Gastrocnemius medialis (tissue), 4 donors: ENCODE results near the gene HIVEP3.

Source experiments
- POLR2A ChIP-seq, 2 donors: fragments of 450-650 bp; IDR thresholded peaks; one replicate each; pipeline ENCODE4 v1.6.1; 2017; ENCODE audit warnings: antibody characterized with exemption in 2 of 2, mild to moderate bottlenecking in 2 of 2, moderate library complexity in 2 of 2
- TF ChIP-seq, protein P1 (sequence below), 5 experiments: fragments of 450-650 bp in 3 of 5; fragments of 200-600 bp in 2 of 5; sonication (generic) in 2 of 5; IDR thresholded peaks in 4 of 5; conservative IDR thresholded peaks in 1 of 5; 1 replicate in 4 of 5; 2 replicates in 1 of 5; pipeline ENCODE4 v1.5.1; 2016 to 2019; ENCODE audit warnings: antibody characterized with exemption in 5 of 5, mild to moderate bottlenecking in 3 of 5, moderate library complexity in 3 of 5

GRCh38 chr1:41483960-41484401 lies 434.7 kb downstream of the HIVEP3 start:
- TF ChIP-seq, protein P1, sequence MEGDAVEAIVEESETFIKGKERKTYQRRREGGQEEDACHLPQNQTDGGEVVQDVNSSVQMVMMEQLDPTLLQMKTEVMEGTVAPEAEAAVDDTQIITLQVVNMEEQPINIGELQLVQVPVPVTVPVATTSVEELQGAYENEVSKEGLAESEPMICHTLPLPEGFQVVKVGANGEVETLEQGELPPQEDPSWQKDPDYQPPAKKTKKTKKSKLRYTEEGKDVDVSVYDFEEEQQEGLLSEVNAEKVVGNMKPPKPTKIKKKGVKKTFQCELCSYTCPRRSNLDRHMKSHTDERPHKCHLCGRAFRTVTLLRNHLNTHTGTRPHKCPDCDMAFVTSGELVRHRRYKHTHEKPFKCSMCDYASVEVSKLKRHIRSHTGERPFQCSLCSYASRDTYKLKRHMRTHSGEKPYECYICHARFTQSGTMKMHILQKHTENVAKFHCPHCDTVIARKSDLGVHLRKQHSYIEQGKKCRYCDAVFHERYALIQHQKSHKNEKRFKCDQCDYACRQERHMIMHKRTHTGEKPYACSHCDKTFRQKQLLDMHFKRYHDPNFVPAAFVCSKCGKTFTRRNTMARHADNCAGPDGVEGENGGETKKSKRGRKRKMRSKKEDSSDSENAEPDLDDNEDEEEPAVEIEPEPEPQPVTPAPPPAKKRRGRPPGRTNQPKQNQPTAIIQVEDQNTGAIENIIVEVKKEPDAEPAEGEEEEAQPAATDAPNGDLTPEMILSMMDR (IDR thresholded peaks at IDR 0.05 in 4 of 5, conservative IDR thresholded peaks at IDR 0.05 in 1 of 5) = no peak
- TF ChIP-seq POLR2A (IDR thresholded peaks at IDR 0.05) = no peak
